Glutamatergic neuron (in vitro differentiated cells): Measurements from ENCODE around the gene DOC2B. TPM values are rescaled to one million over a fixed set of nuclear protein-coding genes. Genes with fewer than 3 reads are reported as not detected.

Source experiments
- DNase-seq: peaks from one replicate; pipeline ENCODE4 v3.0.0; 2022
- H3K27ac Mint-ChIP-seq: one replicate; pipeline ENCODE4 v1.8.0; 2020; ENCODE audit warnings: mild to moderate bottlenecking, mixed read lengths, inconsistent platforms; ENCODE audit not compliant: unreplicated experiment
- H3K27me3 Mint-ChIP-seq: one replicate; pipeline ENCODE4 v1.8.0; 2020; ENCODE audit warnings: mild to moderate bottlenecking, moderate library complexity, mixed read lengths, inconsistent platforms; ENCODE audit not compliant: unreplicated experiment
- H3K36me3 Mint-ChIP-seq: one replicate; pipeline ENCODE4 v1.8.0; 2020; ENCODE audit warnings: mild to moderate bottlenecking, mixed read lengths, inconsistent platforms; ENCODE audit not compliant: unreplicated experiment
- H3K4me1 Mint-ChIP-seq: one replicate; pipeline ENCODE4 v1.8.0; 2020; ENCODE audit warnings: mild to moderate bottlenecking, low read depth, mixed read lengths, inconsistent platforms; ENCODE audit not compliant: unreplicated experiment
- H3K4me3 Mint-ChIP-seq: one replicate; pipeline ENCODE4 v1.8.0; 2020; ENCODE audit warnings: mild to moderate bottlenecking, mixed read lengths, inconsistent platforms; ENCODE audit not compliant: unreplicated experiment
- H3K9me3 Mint-ChIP-seq: one replicate; pipeline ENCODE4 v1.8.0; 2020; ENCODE audit warnings: mild to moderate bottlenecking, moderate library complexity, mixed read lengths, inconsistent platforms; ENCODE audit not compliant: unreplicated experiment
- total RNA-seq: library from RNA; stranded (reverse); fragmentation: NEBNext Ultra II Directional; extraction: Animal tissue kit (Norgen Biotek cat#: 25700); gene quantifications from one replicate; pipeline ENCODE4 v1.2.1, GENCODE V29; 2021; ENCODE audit not compliant: unreplicated experiment
- TF ChIP-seq, protein P1 (sequence below): fragments of 200-600 bp; sonication (generic); IDR thresholded peaks from one replicate; pipeline ENCODE4 v1.5.0; 2021; ENCODE audit not compliant: partially characterized antibody, unreplicated experiment

The DOC2B gene
- total RNA-seq, 1 donor from 2014 or later: 109 TPM

DNA sequence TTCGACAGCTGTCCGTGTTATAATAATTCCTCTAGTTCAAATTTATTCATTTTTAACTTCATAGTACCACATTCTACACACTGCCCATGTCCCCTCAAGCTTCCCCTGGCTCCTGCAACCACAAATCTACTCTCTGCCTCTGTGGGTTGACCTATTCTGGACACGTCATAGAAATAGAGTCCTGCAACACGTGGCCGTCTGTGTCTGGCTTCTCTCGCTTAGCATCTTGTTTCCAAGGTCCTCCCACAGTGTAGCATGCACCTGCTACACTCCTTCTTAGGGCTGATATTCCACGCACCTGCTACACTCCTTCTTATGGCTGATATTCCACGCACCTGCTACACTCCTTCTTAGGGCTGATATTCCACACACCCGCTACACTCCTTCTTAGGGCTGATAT, 27.6 kb downstream of the DOC2B start:
- Mint-ChIP-seq H3K27ac (no peak overlapping the region), H3K27me3 (peaks cover 4% of the 10 kb centered on the region), H3K9me3 (peaks cover 4% of the 10 kb centered on the region), H3K4me1 (no peaks in the 10 kb centered on the region), H3K4me3 (no peak overlapping the region), H3K36me3 (no peaks in the 10 kb centered on the region)
- no peak for DNase-seq
- TF ChIP-seq, protein P1, sequence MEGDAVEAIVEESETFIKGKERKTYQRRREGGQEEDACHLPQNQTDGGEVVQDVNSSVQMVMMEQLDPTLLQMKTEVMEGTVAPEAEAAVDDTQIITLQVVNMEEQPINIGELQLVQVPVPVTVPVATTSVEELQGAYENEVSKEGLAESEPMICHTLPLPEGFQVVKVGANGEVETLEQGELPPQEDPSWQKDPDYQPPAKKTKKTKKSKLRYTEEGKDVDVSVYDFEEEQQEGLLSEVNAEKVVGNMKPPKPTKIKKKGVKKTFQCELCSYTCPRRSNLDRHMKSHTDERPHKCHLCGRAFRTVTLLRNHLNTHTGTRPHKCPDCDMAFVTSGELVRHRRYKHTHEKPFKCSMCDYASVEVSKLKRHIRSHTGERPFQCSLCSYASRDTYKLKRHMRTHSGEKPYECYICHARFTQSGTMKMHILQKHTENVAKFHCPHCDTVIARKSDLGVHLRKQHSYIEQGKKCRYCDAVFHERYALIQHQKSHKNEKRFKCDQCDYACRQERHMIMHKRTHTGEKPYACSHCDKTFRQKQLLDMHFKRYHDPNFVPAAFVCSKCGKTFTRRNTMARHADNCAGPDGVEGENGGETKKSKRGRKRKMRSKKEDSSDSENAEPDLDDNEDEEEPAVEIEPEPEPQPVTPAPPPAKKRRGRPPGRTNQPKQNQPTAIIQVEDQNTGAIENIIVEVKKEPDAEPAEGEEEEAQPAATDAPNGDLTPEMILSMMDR: no peak

DNA sequence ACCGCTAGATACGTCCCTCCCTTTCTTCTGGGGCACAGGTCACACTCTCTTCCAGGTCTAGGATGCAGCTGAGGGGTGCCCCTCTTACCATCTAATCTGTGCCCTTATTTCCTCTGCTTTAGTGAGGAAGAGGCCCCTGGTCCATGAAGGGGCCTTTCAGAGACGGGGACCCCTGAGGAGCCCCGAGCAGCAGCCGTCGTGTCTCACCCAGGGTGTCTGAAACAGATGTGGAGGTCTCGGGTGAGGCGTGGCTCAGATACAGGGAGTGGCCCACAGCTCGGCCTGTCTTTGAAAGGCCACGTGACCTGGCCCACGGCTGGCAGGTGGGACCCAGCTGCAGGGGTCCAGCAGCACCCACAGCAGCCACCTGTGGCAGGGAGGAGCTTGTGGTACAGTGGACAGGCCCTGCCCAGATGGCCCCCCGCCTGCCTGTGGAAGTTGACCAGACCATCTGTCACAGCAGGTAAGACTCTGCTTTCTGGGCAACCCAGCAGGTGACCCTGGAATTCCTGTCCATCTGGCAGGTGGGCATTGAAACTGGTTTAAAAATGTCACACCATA, 28.5 kb downstream of the DOC2B start:
- H3K36me3 Mint-ChIP-seq: no peaks in the 10 kb centered on the region
- H3K9me3 Mint-ChIP-seq: peaks cover 4% of the 10 kb centered on the region
- TF ChIP-seq, protein P1: no peak
- H3K4me1 Mint-ChIP-seq: no peaks in the 10 kb centered on the region
- DNase-seq: peak; percentile 5
- no peak overlapping the region for H3K4me3 Mint-ChIP-seq
- no peak overlapping the region for H3K27ac Mint-ChIP-seq
- H3K27me3 Mint-ChIP-seq: peaks cover 2% of the 10 kb centered on the region

DNA sequence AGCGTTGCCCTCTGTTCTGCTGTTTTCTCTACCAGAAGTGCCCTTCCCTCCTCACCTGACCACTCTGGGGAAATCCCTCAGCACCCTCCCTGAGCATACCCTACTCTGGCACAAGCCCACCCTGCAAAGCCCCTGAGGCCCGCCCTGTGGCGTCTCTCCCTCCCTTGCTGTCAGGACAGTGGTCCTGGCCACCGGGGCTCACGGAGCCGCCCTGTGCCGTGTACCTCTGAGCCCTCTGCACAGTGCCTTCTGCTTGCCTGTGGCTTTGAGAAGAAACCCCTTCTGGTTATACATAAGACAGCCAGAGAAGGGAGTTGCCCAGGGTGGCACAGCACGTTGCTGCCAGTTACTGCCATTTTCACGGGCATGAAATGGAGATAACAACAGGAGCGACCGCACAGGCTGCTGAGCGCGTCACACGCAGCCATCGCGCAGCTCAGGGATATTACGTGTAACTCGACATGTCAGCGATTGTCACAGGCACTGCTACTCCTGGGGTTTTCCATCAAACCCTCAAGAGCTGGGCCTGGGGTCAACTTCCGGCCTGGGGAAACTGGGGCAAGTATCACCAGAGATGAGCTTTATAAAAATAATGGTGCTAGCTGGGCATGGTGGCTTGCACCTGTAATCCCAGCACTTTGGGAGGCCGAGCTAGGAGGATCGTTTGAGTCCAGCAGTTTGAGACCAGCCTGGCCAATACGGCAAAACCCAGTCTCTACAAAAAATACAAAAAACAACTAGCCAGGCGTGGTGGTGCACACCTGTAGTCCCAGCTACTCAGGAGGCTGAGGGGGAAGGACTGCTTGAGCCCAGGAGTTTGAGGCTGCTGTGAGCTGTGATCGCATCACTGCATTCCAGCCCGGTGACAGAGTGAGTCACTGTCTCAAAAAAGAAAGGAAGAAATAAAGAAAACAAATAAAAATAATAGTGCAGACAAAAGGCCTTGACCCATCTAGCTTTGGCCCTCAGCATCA, 29.3 kb downstream of the DOC2B start:
- TF ChIP-seq, protein P1: no peak
- peak; percentile 8 for DNase-seq
- Mint-ChIP-seq H3K9me3 (peaks cover 4% of the 10 kb centered on the region), H3K36me3 (no peaks in the 10 kb centered on the region), H3K4me3 (no peak overlapping the region), H3K27me3 (peaks cover 2% of the 10 kb centered on the region), H3K27ac (no peak overlapping the region), H3K4me1 (no peaks in the 10 kb centered on the region)

DNA sequence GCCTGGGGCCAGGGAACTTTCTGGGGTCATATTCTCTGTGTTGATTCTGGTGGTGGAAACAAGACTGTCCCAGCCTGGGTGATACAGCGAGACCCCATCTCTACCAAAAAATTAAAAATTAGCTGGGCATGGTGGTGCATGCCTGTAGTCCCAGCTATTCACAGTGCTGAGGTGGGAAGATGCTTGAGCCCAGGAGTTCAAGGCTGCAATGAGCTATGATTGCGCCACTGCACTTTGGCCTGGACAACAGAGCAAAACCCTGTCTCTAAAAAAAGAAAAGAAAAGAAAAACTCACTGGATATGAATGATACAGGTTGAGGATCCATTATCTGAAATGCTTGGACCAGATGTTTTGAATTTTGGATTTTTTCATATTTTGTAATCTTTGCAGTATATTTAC, 30.4 kb downstream of the DOC2B start:
- H3K9me3 Mint-ChIP-seq: peaks cover 4% of the 10 kb centered on the region
- H3K4me3 Mint-ChIP-seq: no peak overlapping the region
- TF ChIP-seq, protein P1: no peak
- H3K27ac Mint-ChIP-seq: no peak overlapping the region
- no peaks in the 10 kb centered on the region for H3K4me1 Mint-ChIP-seq
- peaks cover 2% of the 10 kb centered on the region for H3K27me3 Mint-ChIP-seq
- DNase-seq: no peak
- no peaks in the 10 kb centered on the region for H3K36me3 Mint-ChIP-seq
